GM19328 (cell line): ENCODE results near the gene PHLDB1.
"Not testable (repeated sequence)": the region's sequence is repeated elsewhere in the genome, so short reads cannot be mapped to it uniquely, and the experiment has no call there.

ENCODE experiments used
- ATAC-seq: cut with Tn5 transposase; IDR thresholded peaks from one replicate; pipeline ENCODE4 v1.9.1; 2021; ENCODE audit warnings: mild to moderate bottlenecking, moderate library complexity; ENCODE audit not compliant: unreplicated experiment

The PHLDB1 gene

GRCh38 chr11:118605116-118605867, 2.1 kb upstream of the PHLDB1 start:
- ATAC-seq, result no peak

GRCh38 chr11:118606157-118606843, 1.1 kb upstream of the PHLDB1 start:
- ATAC-seq, result no peak

DNA sequence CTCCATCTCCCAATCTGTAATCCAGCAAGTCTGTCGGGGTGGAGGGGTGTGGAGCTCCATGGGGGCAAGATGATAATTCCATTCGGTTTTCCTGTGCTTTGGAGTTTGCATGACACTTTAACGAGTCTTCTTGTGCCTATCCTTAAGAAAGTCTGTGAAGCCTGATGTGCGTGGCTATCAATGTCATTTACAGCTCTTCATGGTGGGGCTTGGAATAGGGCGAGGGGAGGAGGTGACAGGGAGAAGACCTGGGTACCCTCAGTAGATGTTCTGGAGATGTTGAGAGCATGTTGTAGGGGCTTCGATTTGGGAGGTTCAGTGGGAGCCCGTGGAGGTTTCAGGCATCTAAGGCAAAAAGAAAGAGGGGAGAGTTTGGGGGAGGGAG, 579 bp upstream of the PHLDB1 start:
- no peak for ATAC-seq

DNA sequence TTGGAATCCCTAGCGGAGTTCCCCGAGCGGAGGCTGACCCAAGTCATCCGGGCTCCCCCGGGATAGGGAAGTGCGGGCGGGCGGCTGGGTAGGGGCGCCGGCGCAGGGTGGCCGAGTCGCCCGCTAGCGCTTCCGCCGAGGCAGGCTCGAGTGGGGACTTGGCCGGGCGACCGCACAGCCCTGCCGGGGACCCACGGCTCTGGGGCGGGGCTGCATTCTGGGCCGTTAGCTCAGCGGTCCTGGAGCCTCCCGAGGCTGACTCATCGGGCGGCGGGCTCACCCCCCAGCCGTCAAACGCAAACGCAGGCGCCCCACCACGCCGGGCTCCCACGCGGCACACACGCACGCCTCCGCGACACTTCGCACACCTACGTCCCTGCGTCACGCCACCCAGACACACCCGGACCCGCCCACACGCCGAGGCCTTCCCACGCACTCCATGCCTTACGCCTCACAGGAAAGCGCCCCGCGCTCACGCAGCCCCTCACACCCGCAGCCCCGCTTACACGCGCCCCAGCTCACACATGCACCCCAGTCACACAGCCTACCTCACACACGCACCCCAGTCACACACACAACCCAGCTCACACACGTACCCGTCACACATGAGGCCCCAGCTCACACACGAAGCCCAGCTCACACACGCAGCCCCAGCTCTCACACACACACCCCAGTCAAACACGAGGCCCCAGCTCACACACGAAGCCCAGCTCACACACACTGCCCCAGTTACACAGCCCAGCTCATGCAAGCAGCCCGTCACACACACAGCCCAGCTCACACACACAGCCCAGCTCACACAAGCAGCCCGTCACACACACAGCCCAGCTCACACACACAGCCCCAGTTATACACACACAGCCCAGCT, 1.2 kb downstream of the PHLDB1 start:
- ATAC-seq, result no peak

GRCh38 chr11:118609380-118610224, 2.2 kb downstream of the PHLDB1 start:
- no peak for ATAC-seq

DNA sequence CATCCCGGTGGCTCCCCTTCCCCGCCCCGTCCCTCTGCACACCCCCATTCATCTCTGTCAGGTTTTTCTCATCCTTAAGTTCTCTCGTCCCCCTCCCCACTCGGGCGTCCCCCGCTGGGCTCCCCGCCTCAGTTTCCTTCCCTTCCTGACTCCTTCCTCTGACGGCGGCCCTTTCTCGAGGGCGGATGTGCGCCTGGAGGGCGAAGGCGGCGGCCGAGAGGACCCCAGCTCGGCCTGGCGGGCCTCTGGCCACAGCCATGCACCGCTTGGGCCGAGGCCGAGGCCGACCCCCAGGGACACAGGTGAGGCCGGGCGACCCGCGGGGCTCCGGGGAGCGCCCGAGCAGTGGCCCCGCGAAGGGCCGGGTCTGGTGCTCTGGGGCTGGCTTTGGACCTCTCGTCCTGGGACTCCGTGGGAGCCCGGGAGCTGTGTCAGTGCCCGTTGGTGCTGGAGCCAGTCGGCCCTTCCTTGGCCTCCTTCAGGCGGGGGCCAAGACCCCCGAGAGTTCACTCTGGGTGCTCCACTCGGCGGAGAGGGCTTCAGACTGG, 2.9 kb downstream of the PHLDB1 start:
- ATAC-seq, result no peak

DNA sequence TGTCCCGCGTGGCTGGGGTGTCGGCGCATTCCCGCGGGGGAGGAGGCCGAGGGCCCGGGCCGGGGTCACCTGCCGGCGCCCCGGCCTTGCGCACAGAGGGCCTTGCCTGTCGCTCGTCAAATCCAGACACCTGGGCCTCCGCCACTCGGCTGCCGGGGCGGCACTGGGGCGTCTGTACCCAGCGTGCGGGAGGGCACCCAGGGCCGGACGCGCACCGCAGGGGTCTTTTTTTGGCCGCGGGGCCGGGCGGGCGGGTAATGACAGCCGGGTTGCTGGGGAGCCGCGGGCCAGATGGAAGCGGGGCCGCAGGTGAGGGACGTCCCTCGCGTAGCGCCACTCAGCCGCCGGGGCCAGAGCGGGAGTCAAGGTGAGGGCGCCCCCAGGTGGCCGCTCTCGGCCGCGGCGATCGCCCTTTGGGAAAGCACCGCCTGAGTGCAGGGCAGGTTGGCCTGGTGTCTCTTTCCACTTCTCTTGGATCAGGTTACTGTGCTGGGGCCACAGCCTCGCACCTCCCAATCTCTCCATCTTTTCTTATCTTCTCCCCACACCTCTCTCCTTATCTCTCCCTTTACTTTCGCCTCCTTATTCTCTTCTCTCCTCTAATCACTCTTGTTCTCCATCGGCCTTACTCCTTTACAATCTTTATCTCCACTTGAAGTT, 3.5 kb downstream of the PHLDB1 start:
- ATAC-seq, result no peak

- not testable (repeated sequence) for ATAC-seq
These were observed 4.0 kb downstream of the PHLDB1 start for GRCh38 chr11:118611433-118611795.

DNA sequence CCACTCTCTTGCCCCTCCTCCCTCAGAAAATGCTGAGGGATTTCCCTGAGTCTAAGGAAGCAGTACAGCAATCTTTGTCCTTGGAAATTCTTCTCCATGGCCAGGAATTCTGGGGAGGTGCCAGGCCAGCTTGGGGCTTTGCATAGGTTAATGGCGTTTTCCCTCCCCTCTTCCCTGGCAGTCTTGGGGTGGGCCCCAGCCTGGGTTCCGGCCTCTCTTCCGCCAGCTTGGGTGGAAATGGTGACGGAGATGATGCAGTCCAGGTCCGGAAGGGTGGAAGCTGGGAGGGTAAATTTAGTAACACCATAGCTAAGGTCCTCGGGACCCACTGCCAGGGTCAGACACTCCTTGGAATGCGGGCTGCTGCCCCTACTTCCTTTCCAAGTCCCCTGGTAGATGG, 5.0 kb downstream of the PHLDB1 start:
- ATAC-seq, result no peak

GRCh38 chr11:118614511-118614910, 7.1 kb downstream of the PHLDB1 start:
- no peak for ATAC-seq

- ATAC-seq, result no peak
These were observed 8.0 kb downstream of the PHLDB1 start for GRCh38 chr11:118615282-118615975.

DNA sequence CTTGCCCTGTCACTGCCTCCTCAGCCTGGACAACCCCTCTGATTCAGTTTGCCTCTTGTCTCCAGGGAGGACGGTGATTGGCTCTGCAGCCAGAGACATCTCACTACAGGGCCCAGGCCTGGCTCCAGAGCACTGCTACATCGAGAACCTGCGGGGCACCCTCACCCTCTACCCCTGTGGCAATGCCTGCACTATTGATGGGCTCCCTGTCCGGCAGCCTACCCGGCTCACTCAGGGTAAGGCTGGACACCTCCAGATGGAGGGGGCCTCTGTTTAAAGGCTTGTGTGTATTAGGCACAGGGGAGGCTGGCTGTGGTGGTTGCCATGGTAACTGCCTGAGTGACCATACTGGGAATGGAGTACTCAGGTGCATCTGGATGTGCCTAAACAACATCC, 8.6 kb downstream of the PHLDB1 start:
- no peak for ATAC-seq

DNA sequence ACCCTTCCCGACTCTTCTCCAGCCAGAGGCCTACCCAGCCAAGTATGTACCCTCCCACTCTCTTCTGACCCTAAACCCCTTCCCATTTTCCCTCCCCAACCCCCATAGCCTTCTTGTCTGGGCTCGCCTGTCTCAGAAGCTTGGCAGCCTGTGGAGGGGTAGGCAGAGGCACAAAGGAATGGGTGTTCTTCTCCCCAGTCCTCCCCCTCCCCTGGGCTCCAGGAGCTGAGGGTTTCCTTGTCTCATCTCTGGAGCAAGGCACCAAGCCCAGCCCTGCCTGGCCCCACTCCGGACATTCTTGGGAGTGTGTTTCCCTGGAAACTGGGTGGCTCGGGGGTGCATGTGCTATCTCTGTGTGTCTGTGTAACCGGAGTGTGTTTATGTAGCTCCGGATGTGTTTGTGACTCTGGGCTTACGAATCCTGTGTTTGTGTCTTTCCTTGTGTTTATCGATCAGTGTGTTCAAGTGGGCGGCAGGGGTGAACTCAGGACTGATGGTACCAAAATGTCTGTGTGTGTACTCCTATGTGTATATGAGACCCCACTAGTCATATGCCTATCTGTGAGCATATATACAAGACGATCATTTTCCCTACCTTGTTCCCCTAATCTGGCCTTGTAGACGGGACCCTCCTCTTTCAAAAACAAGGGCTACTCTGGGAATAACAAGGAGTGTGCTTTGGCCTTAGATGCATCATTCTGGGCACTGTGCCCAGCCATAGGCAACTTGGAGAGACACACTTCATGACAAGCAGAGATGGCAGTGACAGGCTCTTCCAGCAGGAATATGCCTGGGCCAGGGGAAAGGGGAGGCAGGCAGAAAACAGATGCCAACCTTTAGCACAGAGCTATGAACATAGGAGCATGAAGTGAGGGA, 10.9 kb downstream of the PHLDB1 start:
- ATAC-seq, result no peak

GRCh38 chr11:118618991-118619375, 11.6 kb downstream of the PHLDB1 start:
- ATAC-seq, result no peak

GRCh38 chr11:118619444-118620197, 12.2 kb downstream of the PHLDB1 start:
- ATAC-seq, result no peak

- ATAC-seq, result no peak
These were observed 13.2 kb downstream of the PHLDB1 start for GRCh38 chr11:118620529-118621070.

DNA sequence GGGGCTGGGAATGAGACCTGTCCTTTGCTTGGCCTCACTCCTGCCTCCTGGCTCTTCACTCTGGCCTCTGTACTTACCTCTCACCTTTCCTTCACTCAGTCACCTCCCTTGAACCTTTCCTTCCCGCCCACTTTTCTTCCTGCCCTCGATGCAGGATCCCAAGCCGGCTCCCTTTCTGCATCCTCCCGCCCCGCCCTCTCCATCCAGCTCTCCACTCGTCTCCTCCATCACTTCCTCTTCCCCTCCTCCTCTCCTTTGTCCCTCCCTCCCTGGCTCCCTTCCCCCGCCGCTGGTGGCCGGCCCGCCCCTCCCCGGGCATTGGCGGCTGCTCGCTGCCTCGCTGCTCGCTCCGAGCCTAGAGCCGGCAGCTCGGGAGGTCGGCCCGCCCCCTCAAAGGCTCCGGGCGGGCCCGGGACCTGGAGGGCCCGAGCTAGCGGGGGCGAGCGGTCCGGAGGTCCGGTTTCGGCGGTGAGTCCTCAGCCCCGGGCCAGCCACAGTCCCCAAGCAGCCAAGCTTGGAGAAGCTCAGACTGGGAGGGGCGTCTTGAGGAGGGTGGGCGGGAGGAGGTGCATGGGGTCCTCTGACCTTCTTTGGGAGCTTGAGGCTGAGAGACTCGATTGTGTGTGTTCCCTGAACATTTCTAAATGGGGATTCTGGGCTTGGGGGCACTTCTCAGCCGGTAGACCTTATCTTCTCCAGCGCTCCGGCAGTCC, 13.8 kb downstream of the PHLDB1 start:
- no peak for ATAC-seq
